Amniotic epithelial cell (primary cell): ENCODE measurements around the gene MRPL34.
"Not testable (repeated sequence)": the region's sequence is repeated elsewhere in the genome, so short reads cannot be mapped to it uniquely, and the experiment has no call there.

Experiments
- DNase-seq: peaks from one replicate; pipeline ENCODE4 v3.0.0-alpha.2; 2010; ENCODE audit warnings: low read depth

MRPL34 gene

GRCh38 chr19:17305517-17306284, at the start of gene MRPL34:
Gene MRPL34 (plus strand): TSS chr19:17305872. CDS start chr19:17305893, 21 bp downstream.
- peak; percentile 98 for DNase-seq

- no peak for DNase-seq
These were observed 49.5 kb upstream of the MRPL34 start for GRCh38 chr19:17256130-17256529.

GRCh38 chr19:17259118-17259780, 46.4 kb upstream of the MRPL34 start:
- peak; percentile 33 for DNase-seq

- no peak for DNase-seq
These were observed 45.7 kb upstream of the MRPL34 start for GRCh38 chr19:17259934-17260333.

GRCh38 chr19:17260842-17261325, 44.8 kb upstream of the MRPL34 start:
- peak; percentile 64 for DNase-seq

- DNase-seq, result no peak
These were observed 43.1 kb upstream of the MRPL34 start for GRCh38 chr19:17262557-17262956.

GRCh38 chr19:17263712-17264640, 41.7 kb upstream of the MRPL34 start:
- no peak for DNase-seq

GRCh38 chr19:17264641-17264979, 41.1 kb upstream of the MRPL34 start, which contains the start of gene USHBP1:
Gene USHBP1 (minus strand): TSS chr19:17264745. CDS start chr19:17264299, 446 bp downstream.
- no peak for DNase-seq

- DNase-seq, result no peak
These were observed 39.6 kb upstream of the MRPL34 start for GRCh38 chr19:17266026-17266425.

- DNase-seq, result no peak
These were observed 39.1 kb upstream of the MRPL34 start for GRCh38 chr19:17266589-17266974.

GRCh38 chr19:17266975-17267788, 38.5 kb upstream of the MRPL34 start, which contains the start of gene BABAM1:
Gene BABAM1 (plus strand): TSS chr19:17267443. CDS start chr19:17268807, 1,364 bp downstream.
- DNase-seq, result peak; percentile 100

- no peak for DNase-seq
These were observed 36.9 kb upstream of the MRPL34 start for GRCh38 chr19:17268754-17269153.

- DNase-seq, result not testable (repeated sequence)
These were observed 30.8 kb upstream of the MRPL34 start for GRCh38 chr19:17274892-17275291.

- no peak for DNase-seq
These were observed 30.1 kb upstream of the MRPL34 start for GRCh38 chr19:17275441-17276175.

GRCh38 chr19:17279436-17279835, 26.2 kb upstream of the MRPL34 start:
- DNase-seq, result no peak

GRCh38 chr19:17281391-17282304, 24.0 kb upstream of the MRPL34 start, which contains the start of gene ANKLE1:
Gene ANKLE1 (plus strand): TSS chr19:17281901. CDS start chr19:17281921, 20 bp downstream.
- DNase-seq, result peak; percentile 18

- DNase-seq, result peak; percentile 59
These were observed 23.1 kb upstream of the MRPL34 start for GRCh38 chr19:17282488-17283125.

GRCh38 chr19:17283504-17283996, 22.1 kb upstream of the MRPL34 start:
- DNase-seq, result no peak
